Measurements from ENCODE around the gene FAM135A. TPM values are rescaled to one million over a fixed set of nuclear protein-coding genes. Genes with fewer than 3 reads are reported as not detected.

Gene FAM135A
- total and polyA plus RNA-seq, 9 of the 15 experiments (the other 6 are each of a cell fraction or from before 2014, with no cell fraction given): 7.4 to 32.9 (median 19.2) TPM

- TF ChIP-seq ATF2 (CRISPR knock-in tag; IDR thresholded peaks at IDR 0.05) (no peak), POLR2A (conservative IDR thresholded peaks at IDR 0.05) (0 out of 2 replicates have a peak, but pooled peaks have one; percentile 39), GATA2 (CRISPR knock-in tag; IDR thresholded peaks at IDR 0.05) (no peak)
Measured at GRCh38 chr6:70396796-70397729, 16.2 kb upstream of the FAM135A start (continued).

GRCh38 chr6:70398783-70399728, 14.3 kb upstream of the FAM135A start:
- Histone ChIP-seq H3K4me2 (ENCODE audit: insufficient read depth, low read length) (peak overlapping the region; percentile 92), H3K4me3 (peak overlapping the region; percentile 58), H3K9me3 (replicated peaks; ENCODE audit: control insufficient read depth, insufficient read depth, low read depth, low read length) (no peaks in the 10 kb centered on the region), H3K9ac (ENCODE audit: insufficient read depth in 1 of 2, low read depth in 2 of 2, low read length in 2 of 2) (peak overlapping the region in 1 of 2 experiments; percentile 96; a peak in 2 of 4 replicates), H3K4me1 (replicated peaks in 1 of 2; ENCODE audit: control insufficient read depth in 2 of 2, insufficient read depth in 2 of 2, low read length in 2 of 2) (peaks cover 1 to 12% of the 10 kb centered on the region in 2 experiments; a peak in 4 of 5 replicates), H3K79me2 (ENCODE audit: control insufficient read depth, insufficient read depth, low read length) (peaks cover 53% of the 10 kb centered on the region), H3K36me3 (ENCODE audit: control insufficient read depth, insufficient read depth, low read length) (peaks cover 30% of the 10 kb centered on the region), H4K20me1 (replicated peaks; ENCODE audit: control insufficient read depth, insufficient read depth, low read length) (peaks cover 16% of the 10 kb centered on the region; the same call in 1 of the 2 replicates), H3K9me1 (ENCODE audit: control insufficient read depth, insufficient read depth, low read length) (peaks cover 3% of the 10 kb centered on the region), H2AFZ (ENCODE audit: low read depth, low read length) (no peak overlapping the region), H3K27ac (ENCODE audit: extremely low read depth, low read depth, low read length) (peak overlapping the region; percentile 70), H3K27me3 (ENCODE audit: control insufficient read depth in 2 of 2, insufficient read depth in 2 of 2, low read length in 2 of 2) (no peaks in the 10 kb centered on the region)
- DNase-seq (ENCODE audit: extremely low read depth in 1 of 4, low spot score in 3 of 4) (peak; percentile 23 to 78 (median 38)), FAIRE-seq (peak; percentile 86), ATAC-seq (peak; percentile 50)
- CTCF ChIA-PET (ENCODE audit: low intra/inter-chr PET ratio): no interaction called here
- no TSS peak for BruUV-seq (replicated peaks)
- in situ Hi-C loops (cut with MboI): no loop called here
- intact Hi-C loops (cut with micrococcal nuclease): loop anchor here (2.0 to 10.0 kb wide), 4 partner anchors 14 to 1742 kb away; partner anchors contain the start of genes FAM135A, SDHAF4 and SMAP1
- 3% methylated on average over 7 of the region's 7 CpGs for WGBS (ENCODE audit: insufficient coverage, low coverage, missing lambda C conversion rate)
- POLR2A ChIA-PET: interaction anchor here (0.9 kb wide), 2 partner anchors 13 to 14 kb away, joined by 3 to 8 read pairs; partner anchors contain the start of gene FAM135A
- TF ChIP-seq ZNF143 (CRISPR knock-in tag; IDR thresholded peaks at IDR 0.05) (no peak), TEAD1 (CRISPR knock-in tag; IDR thresholded peaks at IDR 0.05) (peak in 1 of 2 experiments; percentile 61; a peak in 1 of 4 replicates), KLF13 (tag; IDR thresholded peaks at IDR 0.05; ENCODE audit: borderline replicate concordance, low read depth) (no peak), MAFF (IDR thresholded peaks at IDR 0.05; ENCODE audit: low read length) (peak; percentile 51; the same call in 1 of the 2 replicates), BRD9 (IDR thresholded peaks at IDR 0.05; ENCODE audit: low read depth, partially characterized antibody) (peak; percentile 81), JUND (IDR thresholded peaks at IDR 0.05; ENCODE audit: borderline replicate concordance, low read depth, low read length) (peak; percentile 79), JUND (tag; IDR thresholded peaks at IDR 0.05; ENCODE audit: borderline replicate concordance, low read depth, low read length) (peak; percentile 48; the same call in 1 of the 3 replicates), POLR3G (IDR thresholded peaks at IDR 0.05; ENCODE audit: extremely low read depth, insufficient read length, insufficient replicate concordance) (no peak), HINFP (tag; conservative IDR thresholded peaks at IDR 0.05; ENCODE audit: low read depth) (no peak), RBFOX2 (IDR thresholded peaks at IDR 0.05; ENCODE audit: low read depth, low read length) (no peak)
